Measurements from ENCODE around the gene LDLR. TPM values are rescaled to one million over a fixed set of nuclear protein-coding genes. Genes with fewer than 3 reads are reported as not detected.
"Not testable (repeated sequence)": the region's sequence is repeated elsewhere in the genome, so short reads cannot be mapped to it uniquely, and the experiment has no call there.

LDLR gene
- total RNA-seq, 2 donors from 2014 or later, result 53.0 to 66.6 TPM

DNA sequence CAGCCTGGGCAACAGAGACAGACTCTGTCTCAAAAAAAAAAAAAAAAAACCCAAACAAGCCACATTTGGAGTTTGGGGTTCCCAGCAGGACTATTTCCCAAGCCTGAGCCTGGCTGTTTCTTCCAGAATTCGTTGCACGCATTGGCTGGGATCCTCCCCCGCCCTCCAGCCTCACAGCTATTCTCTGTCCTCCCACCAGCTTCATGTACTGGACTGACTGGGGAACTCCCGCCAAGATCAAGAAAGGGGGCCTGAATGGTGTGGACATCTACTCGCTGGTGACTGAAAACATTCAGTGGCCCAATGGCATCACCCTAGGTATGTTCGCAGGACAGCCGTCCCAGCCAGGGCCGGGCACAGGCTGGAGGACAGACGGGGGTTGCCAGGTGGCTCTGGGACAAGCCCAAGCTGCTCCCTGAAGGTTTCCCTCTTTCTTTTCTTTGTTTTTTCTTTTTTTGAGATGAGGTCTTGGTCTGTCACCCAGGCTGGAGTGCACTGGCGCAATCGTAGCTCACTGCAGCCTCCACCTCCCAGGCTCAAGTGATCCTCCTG lies 26.7 kb downstream of the LDLR start:
- H3K36me3 Mint-ChIP-seq, result peaks cover 33 to 49% of the 10 kb centered on the region in 2 donors
- DNase-seq (ENCODE audit: low spot score in 2 of 2) (no peak), ATAC-seq (no peak)
- H3K27ac Mint-ChIP-seq, result peak overlapping the region; percentile 70 to 81
- H3K9me3 Mint-ChIP-seq, result no peaks in the 10 kb centered on the region

DNA sequence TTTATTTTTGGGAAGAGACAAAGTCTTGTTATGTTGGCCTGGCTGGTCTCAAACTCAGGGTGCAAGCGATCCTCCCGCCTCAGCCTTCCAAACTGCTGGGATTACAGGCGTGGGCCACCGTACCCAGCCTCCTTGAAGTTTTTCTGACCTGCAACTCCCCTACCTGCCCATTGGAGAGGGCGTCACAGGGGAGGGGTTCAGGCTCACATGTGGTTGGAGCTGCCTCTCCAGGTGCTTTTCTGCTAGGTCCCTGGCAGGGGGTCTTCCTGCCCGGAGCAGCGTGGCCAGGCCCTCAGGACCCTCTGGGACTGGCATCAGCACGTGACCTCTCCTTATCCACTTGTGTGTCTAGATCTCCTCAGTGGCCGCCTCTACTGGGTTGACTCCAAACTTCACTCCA lies 27.2 kb downstream of the LDLR start:
- Mint-ChIP-seq H3K9me3 (no peaks in the 10 kb centered on the region), H3K27ac (peak overlapping the region in 1 of 2 donors; percentile 70), H3K36me3 (peaks cover 33 to 49% of the 10 kb centered on the region in 2 donors)
- no peak for DNase-seq (ENCODE audit: low spot score in 2 of 2)
- no peak for ATAC-seq

DNA sequence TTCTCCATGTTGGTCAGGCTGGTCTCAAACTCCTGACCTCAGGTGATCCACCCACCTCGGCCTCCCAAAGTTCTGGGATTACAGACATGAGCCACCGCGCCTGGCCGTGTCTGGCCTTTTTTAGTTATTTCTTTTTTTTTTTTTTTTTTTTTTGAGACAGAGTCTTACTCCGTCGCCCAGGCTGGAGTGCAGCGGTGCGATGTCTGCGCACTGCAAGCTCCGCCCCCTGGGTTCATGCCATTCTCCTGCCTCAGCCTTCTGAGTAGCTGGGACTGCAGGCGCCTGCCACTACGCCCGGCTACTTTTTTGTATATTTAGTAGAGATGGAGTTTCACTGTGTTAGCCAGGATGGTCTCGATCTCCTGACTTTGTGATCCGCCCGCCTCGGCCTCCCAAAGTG lies 32.7 kb downstream of the LDLR start:
- not testable (repeated sequence) for DNase-seq (ENCODE audit: low spot score in 2 of 2); H3K9me3 Mint-ChIP-seq; ATAC-seq; H3K27ac Mint-ChIP-seq
- peaks cover 17 to 27% of the 10 kb centered on the region in 2 donors for H3K36me3 Mint-ChIP-seq

DNA sequence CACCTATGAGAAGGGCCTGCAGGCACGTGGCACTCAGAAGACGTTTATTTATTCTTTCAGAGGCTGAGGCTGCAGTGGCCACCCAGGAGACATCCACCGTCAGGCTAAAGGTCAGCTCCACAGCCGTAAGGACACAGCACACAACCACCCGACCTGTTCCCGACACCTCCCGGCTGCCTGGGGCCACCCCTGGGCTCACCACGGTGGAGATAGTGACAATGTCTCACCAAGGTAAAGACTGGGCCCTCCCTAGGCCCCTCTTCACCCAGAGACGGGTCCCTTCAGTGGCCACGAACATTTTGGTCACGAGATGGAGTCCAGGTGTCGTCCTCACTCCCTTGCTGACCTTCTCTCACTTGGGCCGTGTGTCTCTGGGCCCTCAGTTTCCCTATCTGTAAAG lies 33.9 kb downstream of the LDLR start:
- Mint-ChIP-seq H3K36me3 (peaks cover 17 to 31% of the 10 kb centered on the region in 2 donors), H3K9me3 (no peaks in the 10 kb centered on the region), H3K27ac (peak overlapping the region in 1 of 2 donors; percentile 89)
- ATAC-seq (no peak), DNase-seq (ENCODE audit: low spot score in 2 of 2) (no peak)

- not testable (repeated sequence) for ATAC-seq; H3K9me3 Mint-ChIP-seq; DNase-seq (ENCODE audit: low spot score in 2 of 2)
- H3K36me3 Mint-ChIP-seq, result peaks cover 17 to 26% of the 10 kb centered on the region in 2 donors
- H3K27ac Mint-ChIP-seq, result peak overlapping the region in 1 of 2 donors; percentile 29
Measured at GRCh38 chr19:11124157-11124556, 34.9 kb downstream of the LDLR start.

GRCh38 chr19:11125994-11126685 lies 36.9 kb downstream of the LDLR start:
- no peak overlapping the region for H3K27ac Mint-ChIP-seq
- H3K9me3 Mint-ChIP-seq, result no peaks in the 10 kb centered on the region
- DNase-seq (ENCODE audit: low spot score in 2 of 2), result peak in 1 of 2 donors; percentile 82
- peaks cover 0 to 24% of the 10 kb centered on the region in 2 donors for H3K36me3 Mint-ChIP-seq
- ATAC-seq, result peak; percentile 73 to 76

- Mint-ChIP-seq H3K36me3 (peaks cover 0 to 34% of the 10 kb centered on the region in 2 donors), H3K9me3 (no peaks in the 10 kb centered on the region), H3K27ac (peak overlapping the region in 1 of 2 donors; percentile 82)
Measured at GRCh38 chr19:11127905-11128304, 38.6 kb downstream of the LDLR start.

DNA sequence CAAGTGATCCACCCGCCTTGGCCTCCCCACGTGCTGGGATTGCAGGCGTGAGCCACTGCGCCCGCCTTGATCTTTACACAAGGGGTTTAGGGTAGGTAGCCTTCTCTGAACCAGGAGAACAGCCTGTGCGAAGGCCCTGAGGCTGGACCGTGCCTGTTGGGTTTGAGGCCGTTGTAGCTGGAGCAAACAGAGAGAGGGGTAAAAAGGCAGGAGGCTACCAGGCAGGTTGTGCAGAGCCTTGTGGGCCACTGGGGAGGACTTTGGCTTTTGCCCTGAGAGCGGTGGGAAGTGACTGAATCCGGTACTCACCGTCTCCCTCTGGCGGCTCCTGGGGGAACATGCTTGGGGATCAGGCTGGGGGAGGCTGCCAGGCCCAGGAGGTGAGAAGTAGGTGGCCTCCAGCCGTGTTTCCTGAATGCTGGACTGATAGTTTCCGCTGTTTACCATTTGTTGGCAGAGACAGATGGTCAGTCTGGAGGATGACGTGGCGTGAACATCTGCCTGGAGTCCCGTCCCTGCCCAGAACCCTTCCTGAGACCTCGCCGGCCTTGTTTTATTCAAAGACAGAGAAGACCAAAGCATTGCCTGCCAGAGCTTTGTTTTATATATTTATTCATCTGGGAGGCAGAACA lies 41.7 kb downstream of the LDLR start:
- ATAC-seq, result peak; percentile 70 to 76
- Mint-ChIP-seq H3K27ac (peak overlapping the region; percentile 76 to 93), H3K9me3 (no peaks in the 10 kb centered on the region), H3K36me3 (peaks cover 0 to 34% of the 10 kb centered on the region in 2 donors)
- peak; percentile 68 to 75 for DNase-seq (ENCODE audit: low spot score in 2 of 2)

More at GRCh38 chr19:11127905-11128304, 38.6 kb downstream of the LDLR start:
- DNase-seq (ENCODE audit: low spot score in 2 of 2), result no peak
- no peak for ATAC-seq

- Mint-ChIP-seq H3K9me3 (no peaks in the 10 kb centered on the region), H3K36me3 (peaks cover 0 to 29% of the 10 kb centered on the region in 2 donors), H3K27ac (no peak overlapping the region)
- ATAC-seq, result no peak
- DNase-seq (ENCODE audit: low spot score in 2 of 2), result no peak
Measured at GRCh38 chr19:11131471-11131870, 42.2 kb downstream of the LDLR start.

GRCh38 chr19:11136400-11137101 lies 47.3 kb downstream of the LDLR start:
- Mint-ChIP-seq H3K9me3 (no peaks in the 10 kb centered on the region), H3K27ac (peak overlapping the region; percentile 69 to 70), H3K36me3 (peaks cover 0 to 7% of the 10 kb centered on the region in 2 donors)
- no peak for DNase-seq (ENCODE audit: low spot score in 2 of 2)
- ATAC-seq, result no peak

GRCh38 chr19:11137542-11138384 lies 48.5 kb downstream of the LDLR start:
- Mint-ChIP-seq H3K36me3 (no peaks in the 10 kb centered on the region), H3K9me3 (no peaks in the 10 kb centered on the region), H3K27ac (peak overlapping the region; percentile 69 to 93)
- DNase-seq (ENCODE audit: low spot score in 2 of 2), result peak in 1 of 2 donors; percentile 41
- peak; percentile 56 to 65 for ATAC-seq

DNA sequence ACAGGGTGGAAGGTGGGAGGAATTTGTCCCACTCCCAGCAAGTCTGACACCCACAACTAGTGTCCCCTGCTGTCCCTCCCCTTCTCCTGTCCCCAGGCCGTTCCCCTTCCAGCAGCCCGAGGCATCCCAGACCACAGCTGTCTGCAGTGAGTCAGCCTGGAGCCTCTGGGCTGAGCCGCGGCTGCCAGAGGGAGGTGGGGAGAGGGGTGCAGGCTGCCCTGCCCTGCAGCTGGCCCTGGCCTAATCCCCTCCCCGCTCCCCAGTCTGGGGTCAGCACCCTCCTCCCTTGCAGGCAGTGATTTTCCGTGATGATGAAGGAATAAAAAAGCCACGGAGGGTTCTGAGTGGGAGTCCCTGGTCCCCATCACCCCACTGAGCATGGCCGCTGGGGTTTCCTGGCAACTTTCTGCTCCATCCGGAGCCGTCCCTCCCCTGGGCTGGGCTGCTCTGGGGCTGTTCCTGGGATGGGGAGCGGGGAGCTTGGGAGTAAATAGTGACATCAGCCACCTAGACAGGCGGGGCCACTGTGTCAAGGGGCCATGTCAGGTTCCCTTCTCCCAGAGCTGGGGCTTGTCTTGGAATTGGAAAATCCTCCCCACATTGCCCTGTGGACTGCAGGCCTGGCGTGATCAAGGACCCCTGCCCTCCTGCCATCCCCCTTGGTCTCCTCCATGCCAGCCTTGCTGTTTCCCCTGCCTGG lies 49.5 kb downstream of the LDLR start:
- peak; percentile 16 to 33 for ATAC-seq
- Mint-ChIP-seq H3K36me3 (no peaks in the 10 kb centered on the region), H3K9me3 (no peaks in the 10 kb centered on the region), H3K27ac (no peak overlapping the region)
- DNase-seq (ENCODE audit: low spot score in 2 of 2), result no peak

DNA sequence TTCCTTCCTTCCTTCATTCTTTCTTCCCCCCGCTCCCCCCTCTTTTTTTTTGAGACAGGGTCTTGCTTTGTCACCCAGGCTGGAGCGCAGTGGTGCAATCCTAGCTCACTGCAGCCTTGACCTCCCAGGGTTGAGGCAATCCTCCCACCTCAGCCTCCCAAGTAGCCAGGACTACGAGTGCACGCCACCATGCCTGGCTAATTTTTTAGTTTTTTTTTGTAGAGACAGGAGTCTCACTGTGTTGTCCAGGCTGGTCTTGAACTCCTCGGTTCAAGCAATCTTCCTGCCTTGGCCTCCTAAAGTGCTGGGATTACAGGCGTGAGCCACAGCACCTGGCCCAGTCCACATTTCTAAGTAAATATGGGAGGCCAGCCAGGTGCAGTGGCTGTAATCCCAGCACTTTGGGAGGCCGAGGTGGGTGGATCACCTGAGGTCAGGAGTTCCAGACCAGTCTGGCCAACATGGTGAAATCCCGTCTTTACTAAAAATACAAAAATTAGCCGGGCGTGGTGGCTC lies 50.8 kb downstream of the LDLR start:
- not testable (repeated sequence) for H3K27ac Mint-ChIP-seq; H3K9me3 Mint-ChIP-seq; ATAC-seq; DNase-seq (ENCODE audit: low spot score in 2 of 2); H3K36me3 Mint-ChIP-seq

DNA sequence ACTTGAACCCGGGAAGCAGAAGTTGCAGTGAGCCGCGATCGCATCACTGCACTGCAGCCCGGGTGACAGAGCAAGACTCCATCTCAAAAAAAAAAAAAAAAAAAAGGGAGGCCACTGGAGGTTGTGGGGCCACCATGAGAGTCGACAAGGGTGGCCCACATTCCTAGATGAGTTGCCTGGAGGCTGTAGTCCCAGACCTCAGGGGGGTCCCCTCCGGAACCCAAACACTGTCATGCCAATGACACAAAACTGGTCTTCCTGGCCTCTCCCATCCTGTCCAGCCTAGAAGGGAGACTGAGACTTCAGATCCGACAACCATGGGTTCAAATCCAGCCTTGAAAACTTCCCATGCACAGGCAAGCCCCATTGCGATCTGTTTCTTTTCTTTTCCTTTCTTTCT lies 51.6 kb downstream of the LDLR start:
- H3K9me3 Mint-ChIP-seq, result no peaks in the 10 kb centered on the region
- H3K27ac Mint-ChIP-seq, result no peak overlapping the region
- H3K36me3 Mint-ChIP-seq, result peaks cover 7% of the 10 kb centered on the region in 2 donors
- DNase-seq (ENCODE audit: low spot score in 2 of 2) (no peak), ATAC-seq (no peak)

- H3K36me3 Mint-ChIP-seq, result peaks cover 10 to 15% of the 10 kb centered on the region in 2 donors
- DNase-seq (ENCODE audit: low spot score in 2 of 2), result no peak
- no peak for ATAC-seq
- no peaks in the 10 kb centered on the region for H3K9me3 Mint-ChIP-seq
- H3K27ac Mint-ChIP-seq, result no peak overlapping the region
Measured at GRCh38 chr19:11141937-11142527, 52.8 kb downstream of the LDLR start.
